OCI-LY1 (cell line): ENCODE measurements around the gene GMFB.

Source experiments
- H2AFZ ChIP-seq: fragments of 200-600 bp; sonication (generic), shearing (Covaris generic); 2 replicates; pipeline ENCODE4 v1.6.0; 2014; ENCODE audit warnings: antibody characterized with exemption, mild to moderate bottlenecking, low read length
- H3F3A ChIP-seq: fragments of 200-600 bp; sonication (generic), shearing (Covaris generic); 2 replicates; pipeline ENCODE4 v1.6.0; 2014; ENCODE audit warnings: mild to moderate bottlenecking, antibody characterized with exemption, low read length, moderate library complexity; ENCODE audit not compliant: insufficient read depth
- H3K27ac ChIP-seq: fragments of 200-600 bp; sonication (generic); 2 replicates; pipeline ENCODE4 v1.5.1; 2014; ENCODE audit warnings: low read length, mixed run types, mild to moderate bottlenecking, low read depth; ENCODE audit not compliant: poor library complexity, severe bottlenecking
- H3K27me3 ChIP-seq: fragments of 200-600 bp; sonication (generic); 2 replicates; pipeline ENCODE4 v1.6.0; 2014; ENCODE audit warnings: antibody characterized with exemption, mild to moderate bottlenecking, low read length, moderate library complexity; ENCODE audit not compliant: insufficient read depth
- H3K36me3 ChIP-seq: fragments of 200-600 bp; sonication (generic); 2 replicates; pipeline ENCODE4 v1.6.1; 2014; ENCODE audit warnings: mild to moderate bottlenecking, antibody characterized with exemption, low read length, moderate library complexity, mixed read lengths; ENCODE audit not compliant: insufficient read depth
- H3K4me1 ChIP-seq: fragments of 200-600 bp; sonication (generic); 2 replicates; pipeline ENCODE4 v1.5.1; 2014; ENCODE audit warnings: mild to moderate bottlenecking, low read length, moderate library complexity; ENCODE audit not compliant: insufficient read depth, severe bottlenecking
- H3K4me2 ChIP-seq: fragments of 200-600 bp; sonication (generic), shearing (Covaris generic); 2 replicates; pipeline ENCODE4 v1.6.1; 2014; ENCODE audit warnings: low read length
- H3K4me3 ChIP-seq: fragments of 200-600 bp; sonication (generic); 2 replicates; pipeline ENCODE4 v1.5.1; 2014; ENCODE audit warnings: low read length, low read depth, mild to moderate bottlenecking, mixed read lengths; ENCODE audit not compliant: poor library complexity, severe bottlenecking
- H3K79me2 ChIP-seq: fragments of 200-600 bp; shearing (Covaris generic); 2 replicates; pipeline ENCODE4 v1.6.1; 2016; ENCODE audit warnings: mixed run types, low read length, mixed read lengths; ENCODE audit not compliant: insufficient read depth
- H3K9ac ChIP-seq: fragments of 200-600 bp; sonication (generic), shearing (Covaris generic); 2 replicates; pipeline ENCODE4 v1.6.1; 2014; ENCODE audit warnings: mild to moderate bottlenecking, low read length, mixed read lengths
- H3K9me2 ChIP-seq: fragments of 200-600 bp; sonication (generic), shearing (Covaris generic); 2 replicates; pipeline ENCODE4 v1.6.1; 2014; ENCODE audit warnings: low read depth, mild to moderate bottlenecking, low read length, mixed read lengths
- H3K9me3 ChIP-seq: fragments of 200-600 bp; shearing (Covaris generic); 2 replicates; pipeline ENCODE4 v1.6.1; 2014; ENCODE audit warnings: low read length, mixed read lengths
- H4K20me1 ChIP-seq: fragments of 200-600 bp; sonication (generic), shearing (Covaris generic); 2 replicates; pipeline ENCODE4 v1.6.0; 2016; ENCODE audit warnings: mild to moderate bottlenecking, low read length; ENCODE audit not compliant: insufficient read depth
- CTCF ChIP-seq: fragments of 200-600 bp; sonication (generic), shearing (Covaris generic); IDR thresholded peaks from 2 replicates; pipeline ENCODE4 v1.5.1; 2017; ENCODE audit warnings: mild to moderate bottlenecking, antibody characterized with exemption, low read length, moderate library complexity, mixed read lengths
- EZH2 ChIP-seq: fragments of 200-600 bp; sonication (generic), shearing (Covaris generic); IDR thresholded peaks from 2 replicates; pipeline ENCODE4 v1.8.0; 2017; ENCODE audit warnings: borderline replicate concordance, mixed run types, mild to moderate bottlenecking, antibody characterized with exemption, low read length, moderate library complexity, mixed read lengths

The GMFB gene

GRCh38 chr14:54488646-54489317 is at the start of gene GMFB:
Gene GMFB, minus strand, starts transcription at chr14:54488980. Its CDS starts 53 bp downstream, at chr14:54488927.
- peak within 1 kb of the TSS; percentile 96 for H3K9ac ChIP-seq
- H3K27me3 ChIP-seq, result no peaks in the 10 kb centered on the region
- H3K9me2 ChIP-seq, result no peaks in the 10 kb centered on the region
- H3K9me3 ChIP-seq, result no peaks in the 10 kb centered on the region
- no peaks in the 10 kb centered on the region for H4K20me1 ChIP-seq
- H3K27ac ChIP-seq, result peak within 1 kb of the TSS; percentile 19
- H2AFZ ChIP-seq, result peak within 1 kb of the TSS; percentile 88
- peak within 1 kb of the TSS; percentile 95 for H3K4me3 ChIP-seq
- peaks cover 38% of the 10 kb centered on the region for H3K4me1 ChIP-seq
- no peaks in the 10 kb centered on the region for H3K36me3 ChIP-seq
- no peaks in the 10 kb centered on the region for H3F3A ChIP-seq
- H3K79me2 ChIP-seq, result peaks cover 43% of the 10 kb centered on the region
- H3K4me2 ChIP-seq, result peak within 1 kb of the TSS; percentile 86
- no peak for TF ChIP-seq EZH2
- peak; percentile 12; the same call in 1 of the 2 replicates for TF ChIP-seq CTCF

GRCh38 chr14:54538055-54538454 is 49.3 kb upstream of the GMFB start:
- H4K20me1 ChIP-seq, result no peaks in the 10 kb centered on the region
- H3K79me2 ChIP-seq, result no peaks in the 10 kb centered on the region
- no peaks in the 10 kb centered on the region for H3K9me3 ChIP-seq
- H3K4me1 ChIP-seq, result no peaks in the 10 kb centered on the region
- H3K4me3 ChIP-seq, result no peak overlapping the region
- H3F3A ChIP-seq, result no peaks in the 10 kb centered on the region
- no peaks in the 10 kb centered on the region for H3K27me3 ChIP-seq
- H2AFZ ChIP-seq, result no peak overlapping the region
- H3K9ac ChIP-seq, result no peak overlapping the region
- TF ChIP-seq EZH2, result no peak
- TF ChIP-seq CTCF, result no peak
- no peak overlapping the region for H3K27ac ChIP-seq
- no peak overlapping the region for H3K4me2 ChIP-seq
- H3K36me3 ChIP-seq, result peaks cover 6% of the 10 kb centered on the region; the same call in 1 of the 2 replicates
- no peaks in the 10 kb centered on the region for H3K9me2 ChIP-seq

DNA sequence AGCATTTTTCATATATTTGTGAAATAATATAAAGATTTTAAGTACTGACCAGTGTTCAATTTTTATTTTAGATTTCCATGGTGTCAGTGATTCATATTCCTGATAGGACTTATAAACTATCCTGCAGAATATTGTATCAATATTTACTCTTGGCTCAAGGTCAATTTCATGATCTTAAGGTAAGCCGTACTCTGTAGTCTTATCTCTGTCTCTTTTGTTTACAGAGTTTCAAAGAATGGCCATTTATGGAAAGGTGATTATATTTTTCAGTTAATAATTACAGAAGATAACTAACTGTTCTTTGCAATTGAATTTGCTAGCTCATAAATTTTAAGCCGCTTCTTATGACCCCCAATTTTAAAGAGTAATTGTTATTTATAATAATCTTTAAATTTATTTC is 48.9 kb upstream of the GMFB start:
- Histone ChIP-seq H3K27ac (no peak overlapping the region), H3K27me3 (no peaks in the 10 kb centered on the region), H3K9ac (no peak overlapping the region), H3F3A (no peaks in the 10 kb centered on the region), H3K4me2 (no peak overlapping the region), H3K36me3 (peaks cover 6% of the 10 kb centered on the region; the same call in 1 of the 2 replicates), H4K20me1 (no peaks in the 10 kb centered on the region), H3K9me2 (no peaks in the 10 kb centered on the region), H3K4me1 (no peaks in the 10 kb centered on the region), H3K79me2 (no peaks in the 10 kb centered on the region), H3K9me3 (no peaks in the 10 kb centered on the region), H2AFZ (no peak overlapping the region), H3K4me3 (no peak overlapping the region)
- TF ChIP-seq CTCF, result no peak
- TF ChIP-seq EZH2, result no peak
